SU-DHL-6 (cell line): ENCODE data around the gene PRAMEF8.
"Not testable (repeated sequence)": the region's sequence is repeated elsewhere in the genome, so short reads cannot be mapped to it uniquely, and the experiment has no call there.

ENCODE experiments used
- H2AFZ ChIP-seq: fragments of 200-600 bp; sonication (generic); 2 replicates; pipeline ENCODE4 v1.6.1; 2014; ENCODE audit warnings: low read depth, mild to moderate bottlenecking, moderate library complexity, mixed read lengths, antibody characterized with exemption, low read length; ENCODE audit not compliant: severe bottlenecking
- H3F3A ChIP-seq: fragments of 200-600 bp; shearing (Covaris generic); 2 replicates; pipeline ENCODE4 v1.6.0; 2016; ENCODE audit warnings: antibody characterized with exemption, mild to moderate bottlenecking; ENCODE audit not compliant: insufficient read depth
- H3K27ac ChIP-seq: fragments of 200-600 bp; sonication (generic); 2 replicates; pipeline ENCODE4 v1.5.1; 2016; ENCODE audit warnings: low read depth, mild to moderate bottlenecking, low read length, moderate library complexity, mixed read lengths
- H3K27me3 ChIP-seq: fragments of 200-600 bp; sonication (generic), shearing (Covaris generic); 2 replicates; pipeline ENCODE4 v1.6.0; 2014; ENCODE audit warnings: mild to moderate bottlenecking, low read length
- H3K36me3 ChIP-seq: fragments of 200-600 bp; sonication (generic); 2 replicates; pipeline ENCODE4 v1.6.1; 2014; ENCODE audit warnings: mild to moderate bottlenecking, low read length, mixed read lengths
- H3K4me2 ChIP-seq: fragments of 300-600, 200-600 bp; shearing (Covaris generic), sonication (generic); 2 replicates; pipeline ENCODE4 v1.6.0; 2014; ENCODE audit warnings: low read length, low read depth, mild to moderate bottlenecking; ENCODE audit not compliant: poor library complexity, severe bottlenecking
- H3K4me3 ChIP-seq: fragments of 200-600 bp; sonication (generic); 2 replicates; pipeline ENCODE4 v1.5.1; 2014; ENCODE audit warnings: antibody characterized with exemption, low read length, mild to moderate bottlenecking, mixed read lengths; ENCODE audit not compliant: insufficient read depth, poor library complexity, severe bottlenecking
- H3K79me2 ChIP-seq: fragments of 200-600 bp; sonication (generic); 2 replicates; pipeline ENCODE4 v1.6.1; 2014; ENCODE audit warnings: mild to moderate bottlenecking, low read length, moderate library complexity; ENCODE audit not compliant: insufficient read depth
- H3K9ac ChIP-seq: fragments of 200-600 bp; sonication (generic); 2 replicates; pipeline ENCODE4 v1.7.0; 2014; ENCODE audit warnings: mild to moderate bottlenecking, low read length
- H3K9me2 ChIP-seq: fragments of 200-600 bp; sonication (generic); replicated peaks from 2 replicates; pipeline ENCODE4 v1.6.1; 2014; ENCODE audit warnings: low read length; ENCODE audit not compliant: insufficient read depth
- H3K9me3 ChIP-seq: fragments of 200-600 bp; sonication (generic); 2 replicates; pipeline ENCODE4 v1.6.1; 2014; ENCODE audit warnings: low read length, mixed read lengths; ENCODE audit not compliant: insufficient read depth
- H4K20me1 ChIP-seq: fragments of 200-600 bp; sonication (generic); 2 replicates; pipeline ENCODE4 v1.6.1; 2014; ENCODE audit warnings: low read depth, mild to moderate bottlenecking, antibody characterized with exemption, low read length, moderate library complexity, mixed read lengths

Gene PRAMEF8

DNA sequence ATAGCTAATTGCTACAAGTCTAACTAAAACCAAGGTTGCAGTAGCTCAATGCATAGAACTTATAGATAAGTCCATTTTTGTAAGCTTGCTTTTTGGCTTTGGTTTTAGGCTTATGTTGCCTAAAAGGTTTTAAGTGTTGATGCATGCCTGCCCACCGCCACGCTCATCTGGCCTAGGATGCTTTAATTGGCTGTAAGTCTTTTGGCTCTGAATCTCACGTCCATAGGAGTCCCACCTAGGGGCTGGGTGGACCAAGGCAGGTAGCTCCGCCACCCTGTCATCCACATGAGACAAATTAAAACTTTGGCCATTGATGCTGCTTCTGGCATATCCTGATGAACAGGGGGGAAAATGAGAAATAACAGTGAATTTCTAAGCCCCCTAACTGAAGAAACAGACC lies 47.4 kb downstream of the PRAMEF8 start:
- H3F3A ChIP-seq, H3K36me3 ChIP-seq, H3K9ac ChIP-seq, H2AFZ ChIP-seq, H3K4me2 ChIP-seq, H3K27me3 ChIP-seq, H3K9me3 ChIP-seq, H3K27ac ChIP-seq, H3K9me2 ChIP-seq, H3K79me2 ChIP-seq, H3K4me3 ChIP-seq, H4K20me1 ChIP-seq: not testable (repeated sequence)

DNA sequence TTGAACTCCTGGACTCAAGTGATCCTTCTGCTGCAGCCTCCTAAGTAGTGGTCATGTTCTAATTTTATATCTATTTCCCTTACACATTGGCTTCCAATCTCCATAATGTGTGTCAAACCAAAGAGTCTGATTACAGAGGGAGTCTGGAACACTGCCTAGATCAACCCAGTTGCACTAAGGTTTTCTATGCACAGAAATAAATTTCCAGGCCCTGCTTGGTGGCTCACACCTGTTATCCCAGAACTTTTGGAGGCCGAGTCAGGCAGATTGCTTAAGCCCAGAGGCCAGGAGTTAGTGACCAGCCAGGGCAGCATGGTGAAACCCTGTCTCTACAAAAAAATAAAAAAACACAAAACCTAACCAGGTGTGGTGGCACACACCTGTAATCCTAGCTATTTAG lies 50.9 kb downstream of the PRAMEF8 start:
- H3K9me3 ChIP-seq, H3K79me2 ChIP-seq, H3K9ac ChIP-seq, H3K27ac ChIP-seq, H3K4me2 ChIP-seq, H3K36me3 ChIP-seq, H2AFZ ChIP-seq, H3K9me2 ChIP-seq, H4K20me1 ChIP-seq, H3K27me3 ChIP-seq, H3K4me3 ChIP-seq, H3F3A ChIP-seq: not testable (repeated sequence)

DNA sequence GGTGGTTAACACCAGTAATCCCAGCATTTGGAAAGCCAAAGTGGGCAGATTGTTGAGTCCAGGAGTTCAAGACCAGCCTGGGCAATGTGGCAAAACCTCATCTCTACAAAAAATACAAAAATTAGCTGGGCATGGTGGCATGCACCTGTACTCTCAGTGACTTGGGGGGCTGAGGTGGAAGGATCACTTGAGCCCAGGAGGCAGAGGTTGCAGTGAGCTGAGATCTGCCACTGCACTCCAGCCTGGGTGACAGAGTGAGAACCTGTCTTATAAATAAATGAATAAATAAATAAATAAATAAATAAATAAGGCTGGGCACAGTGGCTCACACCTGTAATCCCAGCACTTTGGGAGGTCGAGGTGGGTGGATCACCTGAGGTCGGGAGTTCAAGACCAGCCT lies 52.9 kb downstream of the PRAMEF8 start:
- not testable (repeated sequence) for H3K79me2 ChIP-seq, H3K4me2 ChIP-seq, H3K27me3 ChIP-seq, H3K9ac ChIP-seq, H3K9me3 ChIP-seq, H3K4me3 ChIP-seq, H3K36me3 ChIP-seq, H3K9me2 ChIP-seq, H2AFZ ChIP-seq, H3F3A ChIP-seq, H3K27ac ChIP-seq, H4K20me1 ChIP-seq
